Memory B cell (primary cell): Measurements from ENCODE around the gene CLOCK.

Experiments
- ATAC-seq: fragments of 150-1000 bp; cut with Tn5 transposase; 2 replicates; pipeline ENCODE4 v1.10.0; 2021; ENCODE audit warnings: low read depth, mild to moderate bottlenecking, moderate library complexity
- DNase-seq, 2 donors: peaks; one replicate each; pipeline ENCODE4 v3.0.0; 2022; ENCODE audit warnings: low spot score in 2 of 2
- H3K27ac Mint-ChIP-seq: one replicate; pipeline ENCODE4 v1.8.0; 2022; ENCODE audit warnings: mild to moderate bottlenecking, moderate library complexity, mixed read lengths
- H3K27me3 Mint-ChIP-seq: one replicate; pipeline ENCODE4 v1.8.0; 2022; ENCODE audit warnings: mixed read lengths
- H3K36me3 Mint-ChIP-seq: one replicate; pipeline ENCODE4 v1.8.0; 2022; ENCODE audit warnings: mild to moderate bottlenecking, mixed read lengths
- H3K4me1 Mint-ChIP-seq: one replicate; pipeline ENCODE4 v1.8.0; 2022; ENCODE audit warnings: mixed read lengths
- H3K4me3 Mint-ChIP-seq: one replicate; pipeline ENCODE4 v1.8.0; 2022; ENCODE audit warnings: mild to moderate bottlenecking, moderate library complexity, mixed read lengths
- H3K9me3 Mint-ChIP-seq: one replicate; pipeline ENCODE4 v1.8.0; 2022; ENCODE audit warnings: mixed read lengths

The CLOCK gene

DNA sequence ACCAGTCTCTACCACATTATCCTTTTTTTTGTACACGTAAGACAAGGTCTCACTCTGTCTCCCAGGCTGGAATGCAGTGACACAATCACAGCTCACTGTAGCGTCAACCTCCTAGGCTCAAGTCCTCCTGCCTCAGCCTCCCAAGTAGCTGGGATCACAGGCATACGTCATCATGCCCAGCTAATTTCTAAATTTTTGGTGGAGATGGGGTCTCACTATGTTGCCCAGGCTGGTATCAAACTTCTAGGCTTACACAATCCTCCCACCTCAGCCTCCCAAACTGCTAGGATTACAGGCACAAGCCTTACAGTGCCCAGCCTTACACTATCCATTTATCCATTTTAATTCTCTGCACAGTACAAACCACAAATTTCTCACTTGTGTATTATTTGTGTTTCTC is 58.0 kb downstream of the CLOCK start:
- Mint-ChIP-seq H3K9me3 (no peaks in the 10 kb centered on the region), H3K27me3 (no peaks in the 10 kb centered on the region), H3K4me1 (no peaks in the 10 kb centered on the region), H3K27ac (no peak overlapping the region), H3K4me3 (no peak overlapping the region), H3K36me3 (peaks cover 7% of the 10 kb centered on the region)
- ATAC-seq (no peak), DNase-seq (no peak)

GRCh38 chr4:55485821-55486220 is 60.9 kb downstream of the CLOCK start:
- Mint-ChIP-seq H3K4me1 (no peaks in the 10 kb centered on the region), H3K9me3 (no peaks in the 10 kb centered on the region), H3K36me3 (peaks cover 8% of the 10 kb centered on the region), H3K27me3 (no peaks in the 10 kb centered on the region), H3K4me3 (no peak overlapping the region), H3K27ac (no peak overlapping the region)
- DNase-seq (no peak), ATAC-seq (no peak)

DNA sequence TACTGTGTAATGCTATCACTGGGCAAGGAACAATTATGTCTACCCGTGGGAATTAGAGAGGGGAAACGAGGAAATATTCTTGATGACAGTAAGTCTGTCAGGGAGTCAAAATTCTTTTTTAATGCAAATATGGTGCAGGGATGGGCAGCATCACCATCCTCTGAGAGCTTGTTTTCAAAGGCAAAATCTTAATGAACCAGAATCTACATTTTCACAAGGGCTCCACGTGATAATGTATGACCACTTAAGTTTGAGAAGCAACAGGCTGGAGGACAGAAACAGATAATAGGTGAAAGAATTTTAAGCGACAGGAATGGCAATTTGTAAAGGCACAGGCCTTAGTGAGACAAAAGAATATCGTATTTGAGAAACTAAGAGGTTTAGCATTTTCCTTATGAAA is 63.4 kb downstream of the CLOCK start:
- no peaks in the 10 kb centered on the region for H3K4me1 Mint-ChIP-seq
- no peak overlapping the region for H3K27ac Mint-ChIP-seq

DNA sequence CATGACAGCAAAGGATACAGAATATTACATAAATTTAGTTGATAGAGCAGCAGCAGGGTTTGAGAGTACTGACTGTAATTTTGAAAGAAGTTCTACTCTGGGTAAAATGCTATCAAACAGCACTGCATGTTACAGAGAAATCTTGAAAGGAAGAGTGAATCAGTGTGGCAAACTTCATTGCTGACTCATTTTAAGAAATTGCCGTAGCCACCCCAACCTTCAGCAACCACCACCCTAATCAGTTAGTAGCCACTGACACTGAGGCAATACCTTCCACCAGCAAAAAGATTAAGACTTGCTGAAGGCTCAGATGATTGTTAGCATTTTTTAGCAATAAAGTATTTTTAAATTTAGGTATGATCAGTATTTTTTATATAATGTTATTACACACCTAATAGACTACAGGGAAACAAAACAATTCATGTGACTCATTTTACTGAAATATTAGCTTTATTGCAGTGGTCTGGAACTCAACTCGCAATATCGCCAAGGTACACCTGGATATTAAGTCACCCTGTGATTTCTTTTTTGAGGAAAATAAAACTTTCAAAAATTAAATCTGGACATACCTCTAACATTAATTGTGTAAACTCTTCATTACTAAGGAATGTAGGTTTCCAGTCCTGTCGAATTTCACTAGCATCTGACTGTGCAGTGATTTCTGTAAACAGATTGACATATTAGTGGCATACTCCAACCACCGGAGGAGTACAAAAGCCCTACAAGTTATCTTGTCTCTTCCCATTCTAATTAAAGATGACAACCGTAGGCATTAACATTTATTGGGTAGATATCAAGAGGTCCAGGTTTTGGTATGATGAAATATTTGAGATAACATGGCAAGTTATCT is 71.1 kb downstream of the CLOCK start:
- no peaks in the 10 kb centered on the region for H3K4me1 Mint-ChIP-seq
- no peak for ATAC-seq
- H3K27me3 Mint-ChIP-seq = no peaks in the 10 kb centered on the region
- DNase-seq = no peak
- H3K36me3 Mint-ChIP-seq = peaks cover 32% of the 10 kb centered on the region
- H3K27ac Mint-ChIP-seq = no peak overlapping the region
- H3K9me3 Mint-ChIP-seq = peaks cover 4% of the 10 kb centered on the region
- no peak overlapping the region for H3K4me3 Mint-ChIP-seq

More for the DNA sequence above, 63.4 kb downstream of the CLOCK start:
- DNase-seq (no peak), ATAC-seq (no peak)
- H3K27me3 Mint-ChIP-seq = no peaks in the 10 kb centered on the region
- peaks cover 12% of the 10 kb centered on the region for H3K36me3 Mint-ChIP-seq
- no peaks in the 10 kb centered on the region for H3K9me3 Mint-ChIP-seq
- H3K4me3 Mint-ChIP-seq = no peak overlapping the region

DNA sequence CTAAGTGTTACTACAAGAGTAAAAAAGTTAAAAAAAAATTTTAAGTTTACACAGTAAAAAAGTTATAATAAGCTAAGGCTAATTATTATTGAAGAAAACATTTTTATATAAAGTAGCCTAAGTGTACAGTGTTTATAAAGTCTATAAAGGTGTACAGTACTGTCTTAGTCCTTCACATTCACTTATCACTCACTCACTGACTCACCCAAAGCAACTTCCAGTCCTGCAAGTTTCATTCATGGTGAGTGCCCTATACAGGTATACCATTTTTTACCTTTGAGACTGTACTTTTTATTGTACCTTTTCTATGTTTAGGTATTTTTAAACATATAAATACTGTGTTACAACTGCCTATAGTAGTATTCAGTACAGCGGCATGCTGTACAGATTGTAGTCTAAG is 76.7 kb downstream of the CLOCK start:
- Mint-ChIP-seq H3K27me3 (no peaks in the 10 kb centered on the region), H3K36me3 (peaks cover 26% of the 10 kb centered on the region), H3K9me3 (peaks cover 6% of the 10 kb centered on the region), H3K4me1 (no peaks in the 10 kb centered on the region), H3K27ac (no peak overlapping the region), H3K4me3 (no peak overlapping the region)
- no peak for ATAC-seq
- DNase-seq = no peak

DNA sequence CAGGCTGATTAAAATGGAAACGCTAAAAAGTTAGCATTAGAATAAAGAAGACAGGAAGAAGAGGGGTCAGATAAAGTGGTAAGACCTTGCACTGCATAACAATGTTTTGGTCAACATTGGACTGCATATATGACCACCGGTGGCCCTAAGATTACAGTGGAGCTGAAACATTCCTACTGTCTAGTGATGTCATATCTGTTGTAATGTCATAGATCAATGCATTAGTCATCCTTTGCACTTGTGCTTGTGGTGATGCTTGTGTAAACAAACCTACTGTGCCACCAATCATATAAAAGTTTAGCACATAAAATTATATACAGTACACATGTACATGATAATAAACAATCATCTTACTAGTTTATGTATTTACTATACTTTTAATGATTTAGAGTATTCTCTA is 78.0 kb downstream of the CLOCK start:
- Mint-ChIP-seq H3K4me1 (no peaks in the 10 kb centered on the region), H3K27me3 (no peaks in the 10 kb centered on the region), H3K9me3 (peaks cover 3% of the 10 kb centered on the region), H3K27ac (no peak overlapping the region), H3K4me3 (no peak overlapping the region), H3K36me3 (peaks cover 16% of the 10 kb centered on the region)
- no peak for ATAC-seq
- DNase-seq = no peak

DNA sequence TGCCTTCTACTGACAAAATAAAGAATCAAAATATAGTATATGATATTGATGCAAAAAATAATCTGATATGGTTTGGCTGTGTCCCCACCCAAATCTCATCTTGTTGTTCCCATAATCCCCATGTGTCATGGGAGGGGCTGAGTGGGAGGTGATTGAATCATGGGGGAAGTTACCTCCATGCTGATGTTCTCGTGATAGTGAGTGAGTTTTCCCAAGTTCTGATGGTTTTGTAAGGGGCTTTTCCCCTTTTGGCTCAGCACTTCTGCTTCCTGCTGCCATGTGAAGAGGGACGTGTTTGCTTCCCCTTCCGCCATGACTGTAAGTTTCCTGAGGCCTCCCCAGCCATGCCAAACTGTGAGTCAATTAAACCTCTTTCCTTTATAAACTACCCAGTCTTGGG is 80.7 kb downstream of the CLOCK start:
- no peak overlapping the region for H3K4me3 Mint-ChIP-seq

GRCh38 chr4:55458611-55459010 is 88.1 kb downstream of the CLOCK start:
- no peak overlapping the region for H3K4me3 Mint-ChIP-seq
- ATAC-seq (no peak), DNase-seq (no peak)
- H3K27ac Mint-ChIP-seq = no peak overlapping the region
- peaks cover 10% of the 10 kb centered on the region for H3K36me3 Mint-ChIP-seq
- no peaks in the 10 kb centered on the region for H3K4me1 Mint-ChIP-seq
- H3K27me3 Mint-ChIP-seq = no peaks in the 10 kb centered on the region
- no peaks in the 10 kb centered on the region for H3K9me3 Mint-ChIP-seq

More for the DNA sequence above, 80.7 kb downstream of the CLOCK start:
- Mint-ChIP-seq H3K4me1 (no peaks in the 10 kb centered on the region), H3K27ac (no peak overlapping the region), H3K9me3 (peaks cover 3% of the 10 kb centered on the region), H3K27me3 (no peaks in the 10 kb centered on the region), H3K36me3 (peaks cover 16% of the 10 kb centered on the region)
- no peak for ATAC-seq
- no peak for DNase-seq

- DNase-seq (no peak), ATAC-seq (no peak)
- Mint-ChIP-seq H3K27ac (no peak overlapping the region), H3K36me3 (peaks cover 10% of the 10 kb centered on the region), H3K27me3 (no peaks in the 10 kb centered on the region), H3K4me1 (no peaks in the 10 kb centered on the region), H3K4me3 (no peak overlapping the region), H3K9me3 (no peaks in the 10 kb centered on the region)
These were observed 88.5 kb downstream of the CLOCK start for GRCh38 chr4:55458164-55458563.

DNA sequence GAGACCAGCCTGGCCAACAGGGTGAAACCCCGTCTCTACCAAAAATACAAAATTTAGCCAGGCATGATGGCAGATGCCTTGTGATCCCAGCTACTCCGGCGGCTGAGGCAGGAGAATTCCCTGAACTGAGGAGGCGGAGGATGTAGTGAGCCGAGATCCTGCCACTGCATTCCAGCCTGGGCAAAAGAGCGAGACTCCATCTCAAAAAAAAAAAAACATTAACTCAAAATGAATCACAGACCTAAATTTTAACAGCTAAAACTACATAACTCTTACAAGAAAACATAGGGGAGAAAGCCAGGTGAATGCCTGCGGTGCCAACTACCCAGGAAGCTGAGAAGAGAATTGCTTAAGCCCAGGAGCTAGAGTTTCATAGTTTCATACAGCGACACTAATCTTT is 96.1 kb downstream of the CLOCK start:
- H3K36me3 Mint-ChIP-seq = peaks cover 18% of the 10 kb centered on the region
- no peak overlapping the region for H3K4me3 Mint-ChIP-seq
- ATAC-seq (no peak), DNase-seq (no peak)
- H3K4me1 Mint-ChIP-seq = no peaks in the 10 kb centered on the region
- H3K27me3 Mint-ChIP-seq = no peaks in the 10 kb centered on the region
- H3K9me3 Mint-ChIP-seq = no peaks in the 10 kb centered on the region
- H3K27ac Mint-ChIP-seq = peak overlapping the region; percentile 30

DNA sequence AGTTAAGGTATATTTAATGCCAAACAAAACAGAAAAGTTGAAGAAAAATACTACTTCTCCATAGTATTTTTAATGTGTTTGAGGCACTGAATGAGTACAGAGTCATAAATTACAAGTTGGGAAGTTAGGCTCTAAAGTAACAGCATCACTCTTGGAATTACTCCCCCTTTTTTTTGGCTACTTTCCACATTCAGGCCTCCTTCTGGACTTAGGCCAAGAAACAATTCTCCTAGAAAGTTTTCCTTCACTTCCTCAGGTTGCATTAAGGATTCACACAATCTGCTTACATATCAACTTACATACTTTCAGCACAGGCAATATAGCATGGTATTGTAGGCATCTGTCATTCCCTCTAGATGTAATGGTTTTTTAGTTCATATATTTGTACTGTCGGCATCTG is 98.9 kb downstream of the CLOCK start:
- H3K36me3 Mint-ChIP-seq = peaks cover 18% of the 10 kb centered on the region
- DNase-seq = no peak
- no peak overlapping the region for H3K27ac Mint-ChIP-seq
- ATAC-seq = no peak
- no peaks in the 10 kb centered on the region for H3K9me3 Mint-ChIP-seq
- H3K4me3 Mint-ChIP-seq = no peak overlapping the region
- H3K27me3 Mint-ChIP-seq = no peaks in the 10 kb centered on the region
- no peaks in the 10 kb centered on the region for H3K4me1 Mint-ChIP-seq

GRCh38 chr4:55447108-55447708 is 99.5 kb downstream of the CLOCK start:
- Mint-ChIP-seq H3K4me3 (no peak overlapping the region), H3K27me3 (no peaks in the 10 kb centered on the region), H3K4me1 (no peaks in the 10 kb centered on the region), H3K27ac (no peak overlapping the region), H3K36me3 (peaks cover 16% of the 10 kb centered on the region), H3K9me3 (no peaks in the 10 kb centered on the region)
- DNase-seq (no peak), ATAC-seq (no peak)

- DNase-seq (no peak), ATAC-seq (no peak)
- Mint-ChIP-seq H3K36me3 (peaks cover 10% of the 10 kb centered on the region), H3K27me3 (no peaks in the 10 kb centered on the region), H3K4me3 (no peak overlapping the region), H3K9me3 (no peaks in the 10 kb centered on the region), H3K4me1 (no peaks in the 10 kb centered on the region), H3K27ac (no peak overlapping the region)
These were observed 100.2 kb downstream of the CLOCK start for GRCh38 chr4:55446578-55446922.

GRCh38 chr4:55445921-55446577 is 100.7 kb downstream of the CLOCK start:
- peaks cover 8% of the 10 kb centered on the region for H3K36me3 Mint-ChIP-seq
- H3K4me3 Mint-ChIP-seq = no peak overlapping the region
- no peaks in the 10 kb centered on the region for H3K9me3 Mint-ChIP-seq
- no peak for DNase-seq
- no peaks in the 10 kb centered on the region for H3K4me1 Mint-ChIP-seq
- H3K27ac Mint-ChIP-seq = no peak overlapping the region
- no peaks in the 10 kb centered on the region for H3K27me3 Mint-ChIP-seq
- no peak for ATAC-seq
